GM18951 (cell line): ENCODE results near the gene ADARB2.

ENCODE experiments used
- POLR2A ChIP-seq: IDR thresholded peaks from 4 replicates; pipeline ENCODE4 v1.6.1; 2011; ENCODE audit warnings: mild to moderate bottlenecking; ENCODE audit not compliant: insufficient read length, insufficient read depth; ENCODE audit errors: extremely low read depth
- in situ Hi-C: fragments of 300-500 bp; cut with MboI; formaldehyde crosslinking; loops from one replicate; pipeline ENCODE4 v1.12.0; 2022; ENCODE audit warnings: low sequenced_read_pairs, mixed read lengths, inconsistent platforms; ENCODE audit not compliant: unreplicated experiment

The ADARB2 gene

DNA sequence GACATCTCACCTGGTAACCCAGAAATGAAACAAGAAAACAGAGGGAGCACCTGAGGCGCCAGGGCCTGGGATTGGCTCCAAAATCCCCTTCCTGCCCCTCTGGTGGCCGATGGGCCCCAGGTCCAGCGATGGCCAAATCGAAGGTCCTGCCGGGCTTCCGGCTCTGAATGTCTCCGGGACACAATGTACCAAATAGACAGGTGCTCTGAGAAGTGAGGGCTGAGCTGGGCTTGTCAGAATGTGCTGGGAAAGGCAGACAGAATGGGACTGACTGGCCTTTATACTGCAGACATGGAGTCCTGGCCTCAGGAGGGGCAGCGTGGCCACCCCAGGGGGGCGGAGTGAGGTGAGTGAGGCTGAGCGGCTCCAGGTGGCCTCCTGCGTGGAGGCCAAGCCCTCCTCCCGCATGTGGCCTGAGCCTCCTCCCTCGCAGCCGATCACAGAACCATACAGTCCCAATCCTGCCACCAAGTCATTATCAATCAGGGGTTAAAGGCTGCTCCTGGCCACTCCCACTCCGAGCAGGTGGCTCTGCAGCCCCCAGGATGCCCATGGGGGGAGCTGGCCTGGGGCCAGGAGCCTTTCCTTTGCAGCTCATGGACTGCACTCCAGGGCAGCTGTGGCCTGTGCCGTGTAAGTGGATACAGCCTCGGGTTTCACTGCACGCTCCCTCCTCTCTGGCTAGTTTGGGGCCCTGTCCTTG lies 185.5 kb downstream of the ADARB2 start:
- TF ChIP-seq POLR2A = no peak
- in situ Hi-C loops = no loop called here

DNA sequence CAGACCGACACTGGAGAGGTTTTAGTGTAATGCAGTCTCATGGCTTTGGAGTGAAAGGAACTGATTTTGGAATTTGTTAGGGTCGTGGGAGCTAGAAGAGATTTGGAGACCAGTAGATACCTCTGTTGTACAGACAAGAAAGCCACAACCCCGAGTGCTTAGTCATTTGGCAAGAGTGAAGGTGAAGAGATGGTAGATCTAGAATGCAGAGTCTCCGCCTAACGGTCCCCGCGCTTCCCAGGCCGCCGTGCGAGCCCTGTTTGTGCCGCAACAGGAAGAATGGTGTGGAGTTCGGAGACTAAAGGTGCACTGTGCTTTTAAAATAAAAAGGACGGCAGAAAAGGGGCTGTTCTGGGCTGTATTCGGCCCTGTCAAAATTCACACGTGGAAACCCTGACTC lies 186.7 kb downstream of the ADARB2 start:
- no peak for TF ChIP-seq POLR2A
- in situ Hi-C loops = no loop called here

DNA sequence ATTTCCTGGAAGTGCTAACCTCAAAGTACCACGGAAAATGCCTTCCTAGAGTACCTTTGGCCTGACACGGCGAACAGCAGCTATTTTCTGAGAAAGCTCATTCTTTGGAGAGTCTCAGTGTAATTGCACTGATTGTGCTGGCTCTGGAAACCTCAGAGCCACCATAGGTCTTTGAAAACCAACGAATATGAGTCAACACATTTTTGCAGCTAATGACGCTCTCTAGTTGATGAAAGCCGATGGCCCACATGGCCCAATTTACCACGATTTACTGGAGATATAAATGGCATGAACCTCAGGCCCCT lies 187.1 kb downstream of the ADARB2 start:
- in situ Hi-C loops = no loop called here

DNA sequence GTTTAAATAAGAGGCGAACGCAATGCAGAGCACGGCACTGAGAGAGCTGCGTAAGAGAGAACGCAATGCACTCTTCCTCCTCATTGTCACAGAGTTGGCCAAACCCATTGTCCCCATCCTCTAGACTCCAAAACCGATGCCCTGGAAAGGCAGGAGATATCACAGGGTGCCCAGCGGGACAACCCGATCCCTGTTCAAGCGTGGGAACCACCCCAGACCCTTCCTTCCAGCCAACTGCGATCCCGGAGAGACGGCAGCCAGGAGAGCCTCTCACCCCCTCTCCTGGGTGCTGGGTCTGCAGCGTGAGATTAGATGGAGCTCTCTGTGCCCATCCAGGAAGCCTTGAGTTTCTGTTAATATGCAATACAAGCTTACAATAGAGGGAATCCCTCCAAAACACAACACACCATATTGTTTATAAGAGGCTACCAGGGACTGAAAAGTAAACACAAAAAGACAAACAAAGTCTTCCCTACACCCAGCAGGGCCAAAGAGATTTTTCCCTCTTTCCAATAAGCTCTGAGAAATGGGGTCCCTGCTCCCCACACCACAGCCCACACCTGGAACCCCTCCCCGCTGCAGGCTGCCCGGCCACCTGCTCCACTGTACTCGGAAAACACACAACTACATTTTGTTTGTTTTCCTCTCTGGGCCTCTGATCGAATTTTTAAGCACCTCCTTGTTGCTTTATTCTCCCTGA lies 187.6 kb downstream of the ADARB2 start:
- no peak for TF ChIP-seq POLR2A
- in situ Hi-C loops = no loop called here

More for the DNA sequence above, 187.1 kb downstream of the ADARB2 start:
- no peak for TF ChIP-seq POLR2A

DNA sequence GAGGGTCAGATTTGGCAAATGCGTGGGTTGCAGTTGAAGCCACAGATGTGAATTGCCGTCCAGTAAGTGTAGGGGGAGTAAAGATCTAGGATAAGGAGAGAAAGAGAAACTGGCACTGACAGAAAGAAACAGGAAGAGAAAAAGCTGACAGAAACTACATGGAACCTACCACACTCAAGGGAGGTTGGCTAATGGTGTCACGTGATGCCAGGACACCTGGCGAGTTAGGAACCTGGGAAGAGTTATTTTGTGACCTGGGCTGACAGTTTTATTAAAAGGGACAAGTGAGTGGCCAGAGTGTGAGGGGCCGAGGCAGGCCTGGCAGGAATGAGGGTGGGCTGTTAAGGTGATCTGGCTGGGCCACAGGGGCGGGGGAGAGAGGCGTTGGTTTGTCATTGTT lies 188.7 kb downstream of the ADARB2 start:
- in situ Hi-C loops = no loop called here
- no peak for TF ChIP-seq POLR2A

DNA sequence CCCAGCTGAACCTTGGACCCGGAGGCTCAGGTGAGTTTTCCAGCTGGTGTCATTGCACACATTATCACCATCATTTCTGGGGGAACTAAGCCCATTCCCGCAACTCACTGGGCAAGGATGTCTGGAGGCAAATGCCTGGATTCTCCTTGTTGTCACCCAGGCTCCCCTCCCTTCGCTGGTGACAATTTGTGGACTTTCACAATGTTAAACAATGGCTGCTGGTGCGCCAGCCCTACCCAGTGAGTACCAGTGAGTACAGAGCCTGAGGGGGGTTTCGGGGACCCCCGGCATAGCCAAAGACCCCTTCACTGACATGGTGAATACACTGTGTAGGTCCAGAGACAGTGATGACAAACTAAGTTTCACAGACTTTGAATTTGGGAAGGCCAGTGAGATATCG lies 189.2 kb downstream of the ADARB2 start:
- TF ChIP-seq POLR2A = no peak
- in situ Hi-C loops = no loop called here

DNA sequence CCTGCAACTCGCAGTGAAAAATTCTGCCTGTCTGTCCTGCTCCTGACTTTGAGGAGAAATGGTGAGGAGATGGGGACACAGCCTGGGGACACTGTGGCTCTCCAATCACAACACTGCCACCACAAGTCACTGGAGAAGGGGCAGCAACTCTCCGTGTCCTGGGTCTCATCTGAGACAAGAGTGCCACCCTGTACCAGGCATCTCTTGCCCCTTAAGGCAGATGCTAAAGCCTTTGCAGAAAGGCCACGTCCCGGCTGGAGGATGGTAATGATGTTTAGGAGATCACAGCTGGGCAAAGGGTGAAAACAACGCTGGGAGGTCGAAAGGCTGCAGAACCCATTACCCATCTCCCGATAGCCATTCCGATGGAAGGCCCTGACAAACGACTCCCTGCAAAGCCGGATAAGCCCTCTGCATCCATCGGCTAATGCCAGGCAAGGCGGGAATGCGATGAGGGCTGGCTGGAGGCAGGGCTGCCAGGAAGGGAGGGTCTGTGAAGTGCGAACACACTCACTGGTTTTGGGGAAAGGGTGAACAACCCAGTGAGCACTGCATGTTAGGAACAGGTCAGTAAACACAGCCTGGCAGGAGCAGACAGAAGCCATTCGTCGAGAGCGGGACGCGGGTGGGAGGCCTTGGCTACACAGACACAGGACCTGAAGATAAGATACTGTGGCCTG lies 190.8 kb downstream of the ADARB2 start:
- no peak for TF ChIP-seq POLR2A

DNA sequence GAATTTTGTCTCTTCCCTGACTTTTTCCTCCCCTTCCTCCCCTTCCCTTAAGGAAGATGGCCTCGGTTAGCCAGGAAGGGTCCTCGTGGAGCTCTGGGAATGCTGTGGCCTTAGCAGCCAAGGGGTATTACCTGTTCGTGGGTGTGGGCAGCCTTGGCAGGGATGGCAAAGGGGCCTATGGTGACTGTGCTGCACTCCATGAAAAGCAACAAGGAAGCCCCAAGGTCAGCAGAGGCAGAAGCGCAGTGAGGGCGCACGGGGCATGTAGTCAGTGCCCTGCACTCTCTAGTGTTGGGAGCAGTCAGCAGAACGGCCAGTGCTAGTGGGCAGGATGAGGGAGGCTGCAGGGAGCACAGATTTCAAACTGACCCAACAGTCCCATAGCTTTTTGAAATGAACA lies 191.8 kb downstream of the ADARB2 start:
- TF ChIP-seq POLR2A = no peak
- in situ Hi-C loops = no loop called here

More for the DNA sequence above, 190.8 kb downstream of the ADARB2 start:
- in situ Hi-C loops = no loop called here

DNA sequence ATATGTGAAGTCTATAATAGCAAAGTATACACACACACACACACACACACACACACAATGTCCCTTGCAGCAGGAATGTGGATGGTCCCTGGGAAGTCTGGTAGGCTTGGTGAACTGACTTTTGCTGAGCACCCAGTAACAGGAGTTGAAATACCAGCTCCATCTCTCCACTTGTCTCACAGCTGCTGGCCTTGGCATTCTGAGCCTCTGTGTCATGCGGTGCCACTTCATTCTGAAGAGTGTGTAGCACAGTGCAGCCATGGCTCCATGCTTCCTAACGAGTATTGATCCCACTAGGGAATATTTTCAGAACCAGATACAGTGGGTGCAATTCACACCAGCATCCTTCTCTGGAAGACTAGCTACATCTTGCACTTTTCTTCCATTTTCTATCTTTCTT lies 192.4 kb downstream of the ADARB2 start:
- in situ Hi-C loops = no loop called here
- no peak for TF ChIP-seq POLR2A

DNA sequence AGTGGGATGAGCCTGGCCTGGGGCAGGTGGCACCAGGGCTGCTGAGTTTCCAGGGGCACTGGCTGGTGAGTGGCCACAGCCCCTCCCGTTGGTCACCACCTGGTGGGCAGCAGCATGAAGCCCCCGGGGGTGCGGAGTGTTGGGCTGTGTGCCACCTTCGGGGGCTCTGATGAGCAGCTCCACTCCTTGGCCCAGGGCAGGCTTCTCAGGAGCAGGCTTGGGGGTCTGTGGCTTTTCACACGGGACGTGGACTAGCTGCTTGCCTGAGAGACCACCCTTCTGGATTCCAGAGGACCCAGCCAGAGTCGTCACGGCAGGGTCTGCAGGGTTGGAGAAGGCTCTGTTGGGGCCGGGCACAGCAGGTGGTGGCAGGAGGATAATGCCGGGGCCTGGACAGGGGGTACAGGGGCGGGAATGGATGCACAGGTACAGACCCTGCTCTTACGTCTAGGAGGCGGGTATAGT lies 193.1 kb downstream of the ADARB2 start:
- in situ Hi-C loops = no loop called here
- no peak for TF ChIP-seq POLR2A

DNA sequence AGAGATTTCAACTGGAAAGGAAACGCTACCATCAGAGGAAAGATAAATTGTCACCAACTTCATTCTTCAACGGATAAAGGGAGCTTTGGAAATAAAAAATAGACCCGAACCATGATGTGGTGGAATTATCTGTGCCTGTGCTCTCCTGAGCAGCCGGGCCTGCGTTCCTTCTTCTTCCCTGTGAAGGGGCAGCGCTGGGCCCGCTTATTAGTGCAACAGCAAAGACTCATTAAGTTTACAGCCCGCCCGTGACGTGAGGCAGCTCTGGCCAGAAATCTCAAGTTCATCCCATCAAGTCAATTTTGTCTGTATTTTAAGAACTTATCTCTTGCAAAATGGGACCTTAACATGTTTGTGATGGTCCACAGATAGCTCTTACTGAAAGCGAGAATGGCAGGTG lies 193.7 kb downstream of the ADARB2 start:
- in situ Hi-C loops = no loop called here
- no peak for TF ChIP-seq POLR2A

DNA sequence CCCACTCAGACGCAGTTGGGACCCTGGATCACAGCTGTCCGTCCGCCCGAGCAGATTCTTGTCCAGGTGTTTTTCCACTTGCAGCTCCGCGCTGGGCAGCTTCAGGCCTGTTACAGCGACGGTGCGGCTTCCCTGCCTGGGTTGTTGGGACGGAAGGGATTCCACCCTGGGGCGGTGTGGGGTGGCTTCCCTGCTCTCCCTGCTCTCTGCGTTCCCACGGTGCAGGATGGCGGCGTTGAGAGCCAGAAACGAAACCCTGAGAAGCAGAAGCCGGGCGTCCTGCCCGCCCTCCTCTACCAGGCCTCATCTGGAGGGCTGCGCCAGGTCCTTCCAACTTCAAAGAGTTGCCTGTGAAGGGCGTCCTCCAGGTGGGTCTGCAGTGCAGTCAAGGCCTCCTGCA lies 194.4 kb downstream of the ADARB2 start:
- no peak for TF ChIP-seq POLR2A
- in situ Hi-C loops = no loop called here

DNA sequence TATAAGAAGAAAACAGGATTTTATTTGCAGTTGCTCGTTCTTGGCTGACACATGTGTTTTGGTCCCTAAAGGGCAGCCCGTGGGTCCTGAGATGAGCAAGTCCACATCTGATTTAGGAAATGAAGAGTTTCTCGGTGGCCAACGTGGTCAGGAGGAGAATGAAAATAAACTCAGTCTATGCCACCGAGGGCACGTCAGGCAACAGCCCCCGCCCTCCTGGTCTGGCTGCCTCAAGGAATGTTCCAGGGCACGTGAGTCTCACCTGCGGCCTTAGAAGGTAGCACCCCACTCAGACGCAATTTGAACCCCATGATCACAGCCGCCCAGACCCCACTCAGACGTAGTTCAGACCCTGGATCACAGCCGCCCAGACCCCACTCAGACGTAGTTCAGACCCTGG lies 197.2 kb downstream of the ADARB2 start:
- TF ChIP-seq POLR2A = no peak
- in situ Hi-C loops = no loop called here

DNA sequence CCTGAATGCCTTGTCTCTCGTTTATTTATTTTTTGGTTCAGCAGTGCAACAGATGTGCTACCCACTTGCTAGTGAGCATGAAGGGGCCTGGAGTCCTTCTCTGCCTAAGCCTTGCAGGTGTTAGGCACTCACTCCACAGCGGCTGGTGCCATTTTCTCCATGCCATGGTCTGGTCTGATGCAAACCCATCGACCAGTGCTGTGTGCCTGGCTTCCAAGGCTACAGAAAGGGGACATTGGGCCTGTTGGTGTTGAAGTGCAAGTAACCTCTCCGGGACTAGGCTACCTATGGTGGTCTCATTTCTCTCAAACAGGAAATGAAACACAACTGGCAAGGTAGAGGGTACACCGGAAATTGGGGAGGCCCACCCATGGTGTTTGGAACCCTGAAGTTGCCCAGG lies 198.1 kb downstream of the ADARB2 start:
- in situ Hi-C loops = no loop called here

More for the DNA sequence above, 198.1 kb downstream of the ADARB2 start:
- no peak for TF ChIP-seq POLR2A
